Measurements from ENCODE around the gene RNF112.
"Not testable (repeated sequence)": the region's sequence is repeated elsewhere in the genome, so short reads cannot be mapped to it uniquely, and the experiment has no call there.

The RNF112 gene

DNA sequence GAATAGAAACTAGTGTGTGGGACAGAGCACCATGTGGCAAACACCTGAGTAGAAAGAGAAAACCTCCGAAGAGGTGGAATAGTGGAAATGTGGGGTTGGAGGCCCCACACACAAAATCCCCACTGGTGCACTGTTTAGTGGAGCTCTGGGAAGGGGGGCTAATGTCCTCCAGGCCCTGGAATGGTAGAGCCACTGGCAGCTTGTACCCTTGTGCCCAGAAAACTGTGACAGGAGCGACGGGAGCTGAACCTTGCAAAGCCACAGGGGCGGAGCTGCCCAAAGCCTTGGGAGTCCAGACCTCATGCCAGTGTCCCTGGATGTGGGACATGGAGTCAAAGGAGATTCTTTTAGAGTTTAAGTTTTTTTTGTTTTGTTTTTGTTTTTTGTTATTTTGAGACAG, 50.6 kb downstream of the RNF112 start:
- in situ Hi-C loops (cut with HindIII; ENCODE audit: low sequenced_read_pairs): no loop called here

GRCh38 chr17:19462456-19463035, 51.5 kb downstream of the RNF112 start:
- in situ Hi-C loops (cut with HindIII; ENCODE audit: low sequenced_read_pairs); H3K4me3 ChIP-seq (ENCODE audit: low read depth, low read length); DNase-seq (ENCODE audit: low read depth, low spot score): not testable (repeated sequence)

More for the DNA sequence above, 50.6 kb downstream of the RNF112 start:
- TF ChIP-seq, protein P1, sequence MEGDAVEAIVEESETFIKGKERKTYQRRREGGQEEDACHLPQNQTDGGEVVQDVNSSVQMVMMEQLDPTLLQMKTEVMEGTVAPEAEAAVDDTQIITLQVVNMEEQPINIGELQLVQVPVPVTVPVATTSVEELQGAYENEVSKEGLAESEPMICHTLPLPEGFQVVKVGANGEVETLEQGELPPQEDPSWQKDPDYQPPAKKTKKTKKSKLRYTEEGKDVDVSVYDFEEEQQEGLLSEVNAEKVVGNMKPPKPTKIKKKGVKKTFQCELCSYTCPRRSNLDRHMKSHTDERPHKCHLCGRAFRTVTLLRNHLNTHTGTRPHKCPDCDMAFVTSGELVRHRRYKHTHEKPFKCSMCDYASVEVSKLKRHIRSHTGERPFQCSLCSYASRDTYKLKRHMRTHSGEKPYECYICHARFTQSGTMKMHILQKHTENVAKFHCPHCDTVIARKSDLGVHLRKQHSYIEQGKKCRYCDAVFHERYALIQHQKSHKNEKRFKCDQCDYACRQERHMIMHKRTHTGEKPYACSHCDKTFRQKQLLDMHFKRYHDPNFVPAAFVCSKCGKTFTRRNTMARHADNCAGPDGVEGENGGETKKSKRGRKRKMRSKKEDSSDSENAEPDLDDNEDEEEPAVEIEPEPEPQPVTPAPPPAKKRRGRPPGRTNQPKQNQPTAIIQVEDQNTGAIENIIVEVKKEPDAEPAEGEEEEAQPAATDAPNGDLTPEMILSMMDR (IDR thresholded peaks at IDR 0.05; ENCODE audit: low read depth, low read length): no peak
- no peak for DNase-seq (ENCODE audit: low read depth, low spot score)
- H3K4me3 ChIP-seq (ENCODE audit: low read depth, low read length): no peak overlapping the region

DNA sequence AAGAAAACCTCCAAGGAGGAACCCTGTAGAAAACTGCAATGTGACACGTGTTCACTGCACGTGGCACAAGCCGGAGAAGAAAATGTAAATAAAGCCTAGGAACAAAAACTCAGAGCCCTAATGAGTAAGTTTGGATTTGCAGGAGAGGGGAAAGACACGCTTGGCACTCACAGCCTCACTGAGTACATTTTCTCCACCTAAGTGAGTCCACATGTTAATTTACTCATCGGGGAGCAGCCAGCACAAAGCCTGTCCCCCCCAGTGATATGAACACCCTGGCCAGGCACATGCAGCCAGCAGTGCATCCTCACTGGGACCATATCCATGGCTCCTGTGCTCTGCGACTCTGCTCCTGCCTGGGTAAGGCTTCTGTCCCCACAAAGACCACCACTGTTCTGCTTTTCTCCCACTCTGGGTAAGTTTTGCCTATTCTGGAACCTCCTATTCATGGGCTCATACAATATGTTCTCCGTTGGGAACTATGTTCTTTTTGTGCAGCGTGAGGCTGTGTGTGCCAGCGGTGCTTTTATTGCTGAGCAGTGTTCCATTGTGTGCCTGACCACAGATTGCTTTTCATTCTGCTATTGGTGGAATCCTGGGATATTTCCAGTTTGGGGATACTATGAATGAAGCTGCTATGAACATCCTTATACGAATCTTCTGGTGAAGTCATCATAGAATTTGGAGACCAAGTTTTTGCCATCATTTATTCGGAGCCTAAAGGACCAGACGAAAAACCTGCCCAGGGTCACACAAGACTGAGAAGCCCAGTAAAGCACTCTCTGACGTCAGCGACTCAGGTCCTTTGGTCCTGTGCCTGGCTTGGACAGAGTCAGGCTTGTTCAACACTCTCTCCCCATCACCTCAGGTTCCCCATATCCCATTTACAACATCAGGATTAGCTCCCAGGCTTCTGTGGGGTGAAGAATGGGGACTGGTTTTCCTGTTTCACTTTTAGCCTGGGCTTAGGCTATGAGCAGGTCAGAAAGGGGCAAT, 53.3 kb downstream of the RNF112 start:
- DNase-seq (ENCODE audit: low read depth, low spot score): no peak
- no peak overlapping the region for H3K4me3 ChIP-seq (ENCODE audit: low read depth, low read length)
- in situ Hi-C loops (cut with HindIII; ENCODE audit: low sequenced_read_pairs): no loop called here
- TF ChIP-seq, protein P1 (IDR thresholded peaks at IDR 0.05; ENCODE audit: low read depth, low read length): no peak

Measured in astrocyte of the spinal cord (primary cell).